ENCODE data around the gene DBNDD1.

DBNDD1 gene

DNA sequence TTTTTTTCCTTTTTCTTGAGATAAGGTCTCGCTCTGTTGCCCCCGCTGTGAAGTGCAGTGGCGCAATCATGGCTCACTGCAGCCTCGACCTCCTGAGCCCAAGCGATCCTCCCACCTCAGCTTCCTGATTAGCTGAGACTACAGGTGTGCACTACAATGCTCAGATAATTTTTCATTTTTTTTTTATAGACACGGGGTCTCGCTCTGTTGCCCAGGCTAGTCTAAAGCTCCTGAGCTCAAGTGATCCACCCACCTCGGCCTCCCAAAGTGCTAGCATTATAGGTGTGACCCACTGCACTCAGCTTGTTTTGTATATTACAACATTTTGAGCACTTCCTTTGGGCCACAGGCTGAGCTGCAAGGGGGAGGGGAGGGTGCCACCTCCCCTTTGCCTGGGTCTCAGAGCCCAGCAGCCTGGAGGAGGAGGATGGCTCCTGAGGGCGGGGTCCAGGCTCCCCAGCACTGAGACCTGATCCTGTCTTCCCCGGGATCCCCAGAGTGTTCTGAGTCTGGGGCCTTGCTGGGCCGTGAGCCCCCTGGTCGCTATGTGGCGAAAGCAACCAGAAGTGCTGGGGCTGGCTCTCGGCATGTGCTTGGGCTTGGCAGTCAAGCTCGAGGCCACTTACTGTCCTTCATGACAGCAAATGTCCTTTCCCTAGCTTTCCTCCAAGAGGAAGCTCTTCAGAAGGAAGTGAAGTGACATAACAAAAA, 62.6 kb downstream of the DBNDD1 start:
- DNase-seq (ENCODE audit: low read depth), result no peak
- TF ChIP-seq, protein P1, sequence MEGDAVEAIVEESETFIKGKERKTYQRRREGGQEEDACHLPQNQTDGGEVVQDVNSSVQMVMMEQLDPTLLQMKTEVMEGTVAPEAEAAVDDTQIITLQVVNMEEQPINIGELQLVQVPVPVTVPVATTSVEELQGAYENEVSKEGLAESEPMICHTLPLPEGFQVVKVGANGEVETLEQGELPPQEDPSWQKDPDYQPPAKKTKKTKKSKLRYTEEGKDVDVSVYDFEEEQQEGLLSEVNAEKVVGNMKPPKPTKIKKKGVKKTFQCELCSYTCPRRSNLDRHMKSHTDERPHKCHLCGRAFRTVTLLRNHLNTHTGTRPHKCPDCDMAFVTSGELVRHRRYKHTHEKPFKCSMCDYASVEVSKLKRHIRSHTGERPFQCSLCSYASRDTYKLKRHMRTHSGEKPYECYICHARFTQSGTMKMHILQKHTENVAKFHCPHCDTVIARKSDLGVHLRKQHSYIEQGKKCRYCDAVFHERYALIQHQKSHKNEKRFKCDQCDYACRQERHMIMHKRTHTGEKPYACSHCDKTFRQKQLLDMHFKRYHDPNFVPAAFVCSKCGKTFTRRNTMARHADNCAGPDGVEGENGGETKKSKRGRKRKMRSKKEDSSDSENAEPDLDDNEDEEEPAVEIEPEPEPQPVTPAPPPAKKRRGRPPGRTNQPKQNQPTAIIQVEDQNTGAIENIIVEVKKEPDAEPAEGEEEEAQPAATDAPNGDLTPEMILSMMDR (IDR thresholded peaks at IDR 0.05; ENCODE audit: low read depth, low read length, missing control alignments), result no peak
- in situ Hi-C loops (cut with HindIII; ENCODE audit: low sequenced_read_pairs), result no loop called here
- H3K4me3 ChIP-seq (ENCODE audit: low read depth, low read length), result no peak overlapping the region

DNA sequence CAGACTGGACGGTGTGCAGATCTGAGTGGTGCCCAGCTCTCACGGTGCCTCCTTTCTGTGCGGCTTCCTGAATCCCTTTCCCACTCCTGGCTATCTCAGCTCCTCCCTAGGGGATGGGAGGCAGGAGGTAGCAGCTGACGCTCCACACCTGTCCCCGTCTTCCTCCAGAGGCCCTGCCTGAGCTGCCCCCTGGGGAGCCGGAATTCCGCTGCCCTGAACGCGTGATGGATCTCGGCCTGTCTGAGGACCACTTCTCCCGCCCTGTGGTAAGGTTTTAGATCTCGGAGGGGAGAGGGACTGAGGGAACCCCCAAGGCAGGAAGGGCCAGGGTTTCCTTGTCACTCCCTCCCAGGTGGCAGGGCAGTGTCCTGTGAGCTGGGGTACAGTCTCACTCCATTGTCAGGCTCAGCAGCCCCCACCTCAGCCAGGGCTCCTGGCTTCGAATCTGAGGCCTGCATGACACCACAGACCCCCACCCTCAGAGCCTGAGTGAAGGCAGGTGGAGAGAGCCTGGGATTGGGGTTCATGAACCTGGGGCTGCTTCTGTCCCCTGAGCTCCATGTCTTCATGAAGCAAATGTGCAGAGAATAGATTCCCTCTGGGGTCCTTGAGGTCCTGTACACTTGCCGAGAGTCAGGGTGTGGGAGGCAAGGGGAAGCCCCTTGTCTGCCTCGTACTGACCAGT, 64.1 kb downstream of the DBNDD1 start:
- TF ChIP-seq, protein P1 (IDR thresholded peaks at IDR 0.05; ENCODE audit: low read depth, low read length, missing control alignments), result no peak

More for the DNA sequence above, 64.1 kb downstream of the DBNDD1 start:
- in situ Hi-C loops (cut with HindIII; ENCODE audit: low sequenced_read_pairs), result no loop called here
- DNase-seq (ENCODE audit: low read depth), result no peak
- H3K4me3 ChIP-seq (ENCODE audit: low read depth, low read length), result no peak overlapping the region

Data from astrocyte of the cerebellum (primary cell).